GM18861 (cell line): ENCODE results near the gene MAGOH.

ENCODE experiments used
- ATAC-seq: cut with Tn5 transposase; IDR thresholded peaks from one replicate; pipeline ENCODE4 v1.9.1; 2021; ENCODE audit not compliant: unreplicated experiment

The MAGOH gene

GRCh38 chr1:53270873-53271272 is 32.6 kb upstream of the MAGOH start:
- no peak for ATAC-seq

- no peak for ATAC-seq
These were observed 31.8 kb upstream of the MAGOH start for GRCh38 chr1:53270107-53270506.

DNA sequence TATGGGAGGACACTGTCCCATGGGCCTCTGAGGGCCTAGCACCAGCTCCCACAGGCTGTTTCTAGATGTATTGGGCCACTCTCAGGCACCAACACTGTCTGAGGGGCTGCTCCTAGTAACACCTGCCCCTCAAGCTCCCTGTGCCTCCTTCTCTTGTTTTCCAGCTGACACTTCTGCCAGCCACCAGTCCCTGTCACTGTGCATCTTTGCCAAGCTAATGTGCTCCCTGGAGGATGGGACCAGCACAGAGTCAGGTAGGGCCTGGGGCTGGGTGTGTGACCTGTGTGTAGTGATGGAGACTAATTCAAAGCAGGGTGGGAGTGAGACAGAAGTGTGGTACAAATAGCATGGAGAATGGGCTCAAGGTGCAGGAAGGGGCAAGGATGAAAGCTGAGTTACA is 29.4 kb upstream of the MAGOH start:
- ATAC-seq, result no peak

DNA sequence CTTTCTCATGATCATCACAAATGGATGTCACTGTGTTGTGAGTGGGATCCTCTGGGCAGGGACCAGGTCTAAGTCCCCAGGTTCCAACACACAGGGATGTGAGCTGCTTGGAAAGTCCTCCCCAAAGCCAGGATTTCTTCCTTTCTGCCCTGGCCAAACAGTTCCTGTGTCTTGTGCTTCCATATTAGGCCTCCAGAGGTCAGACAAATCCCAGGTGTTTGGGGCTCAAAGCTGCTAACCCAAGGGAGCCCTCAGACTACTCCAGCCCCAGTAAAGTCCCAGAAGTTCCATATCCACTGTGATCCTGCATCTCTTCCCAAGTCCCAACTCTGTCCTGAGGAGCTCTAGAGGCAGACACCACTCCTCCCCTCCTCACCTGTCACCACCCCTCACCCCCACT is 27.7 kb upstream of the MAGOH start:
- no peak for ATAC-seq

- no peak for ATAC-seq
These were observed 27.3 kb upstream of the MAGOH start for GRCh38 chr1:53265581-53265980.

GRCh38 chr1:53264048-53264447 is 25.7 kb upstream of the MAGOH start:
- no peak for ATAC-seq

DNA sequence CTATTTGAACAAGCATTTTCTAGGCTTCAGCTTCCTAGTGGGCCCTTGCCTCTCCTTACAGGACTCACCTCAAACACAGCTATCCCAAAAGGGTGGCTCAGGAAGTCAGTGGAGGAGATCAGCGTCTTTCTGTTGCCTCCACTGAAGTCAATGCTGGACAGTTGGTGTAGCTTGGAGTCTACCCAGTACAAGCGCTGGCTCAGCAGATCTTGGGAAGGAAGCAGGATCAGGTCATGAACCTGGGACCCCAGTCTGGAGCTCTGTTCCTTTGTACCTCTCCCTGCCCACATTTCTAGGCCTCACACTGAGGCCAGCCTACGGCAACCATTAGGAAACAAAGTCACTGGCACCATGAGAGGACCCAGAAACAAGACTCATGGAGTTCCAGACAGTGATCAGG is 23.7 kb upstream of the MAGOH start:
- ATAC-seq, result no peak

- ATAC-seq, result no peak
These were observed 22.4 kb upstream of the MAGOH start for GRCh38 chr1:53260631-53261247.

- ATAC-seq, result no peak
These were observed 21.6 kb upstream of the MAGOH start for GRCh38 chr1:53259932-53260331.

- no peak for ATAC-seq
These were observed 19.9 kb upstream of the MAGOH start for GRCh38 chr1:53258216-53258615.

DNA sequence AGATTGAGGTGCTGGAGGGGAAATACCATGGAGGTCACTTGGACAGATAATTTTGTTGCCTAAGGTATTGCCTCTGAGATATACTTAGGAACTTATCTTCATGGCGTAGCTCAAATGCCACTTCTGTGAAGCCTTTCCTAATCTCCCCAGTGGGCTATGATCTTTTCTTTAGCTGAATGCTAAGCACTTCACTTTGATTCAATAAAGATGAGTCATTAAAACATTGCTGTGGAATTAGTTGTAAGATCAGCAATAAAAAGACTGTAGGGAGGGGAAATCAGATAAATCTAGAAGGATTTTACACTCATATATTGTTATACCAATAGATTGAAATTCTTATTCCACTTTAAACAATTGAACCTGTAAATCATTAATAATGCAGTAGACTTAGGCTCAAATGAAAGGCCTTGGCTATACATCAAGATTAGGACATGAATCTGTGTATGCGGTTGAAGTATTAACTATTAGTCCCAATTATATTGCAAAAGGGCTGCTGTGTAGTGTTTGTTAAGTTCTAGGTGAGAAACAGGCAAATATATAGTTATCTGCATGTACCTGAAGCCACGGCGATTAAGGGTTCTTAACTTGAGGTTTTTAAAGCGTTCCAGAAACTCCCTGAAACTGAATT is 19.2 kb upstream of the MAGOH start:
- no peak for ATAC-seq

GRCh38 chr1:53256511-53257453 is 18.5 kb upstream of the MAGOH start:
- ATAC-seq, result no peak

GRCh38 chr1:53255031-53255430 is 16.7 kb upstream of the MAGOH start:
- ATAC-seq, result no peak

DNA sequence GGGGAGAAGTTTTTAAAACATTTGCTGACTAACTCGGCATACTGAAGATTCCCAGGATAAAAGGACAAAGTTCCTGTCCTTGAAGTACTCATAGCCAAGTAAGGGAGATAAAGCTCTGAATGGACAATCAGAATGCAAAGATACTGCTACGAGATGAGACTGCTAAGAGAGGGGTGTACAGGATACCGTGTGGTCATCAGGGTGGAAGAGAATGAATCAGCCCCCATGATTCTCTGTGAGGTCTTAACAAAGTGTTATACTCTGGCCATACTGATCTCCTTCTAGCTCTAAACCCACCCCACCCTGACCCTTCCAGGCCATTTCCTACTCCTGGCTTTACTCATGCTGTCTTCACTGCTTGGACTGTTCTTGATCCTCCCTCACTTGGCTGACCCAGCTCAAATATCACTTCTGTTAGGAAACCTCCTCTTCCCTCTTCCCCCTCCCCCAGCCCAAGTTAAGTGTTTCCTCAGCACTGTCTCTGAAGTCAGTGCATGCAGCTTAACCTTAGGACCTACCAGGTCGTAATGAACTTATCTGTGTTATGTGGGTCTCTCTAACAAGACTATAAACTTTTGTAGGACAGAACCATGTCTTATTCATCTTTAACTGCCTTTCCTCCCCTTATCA is 15.8 kb upstream of the MAGOH start:
- no peak for ATAC-seq

DNA sequence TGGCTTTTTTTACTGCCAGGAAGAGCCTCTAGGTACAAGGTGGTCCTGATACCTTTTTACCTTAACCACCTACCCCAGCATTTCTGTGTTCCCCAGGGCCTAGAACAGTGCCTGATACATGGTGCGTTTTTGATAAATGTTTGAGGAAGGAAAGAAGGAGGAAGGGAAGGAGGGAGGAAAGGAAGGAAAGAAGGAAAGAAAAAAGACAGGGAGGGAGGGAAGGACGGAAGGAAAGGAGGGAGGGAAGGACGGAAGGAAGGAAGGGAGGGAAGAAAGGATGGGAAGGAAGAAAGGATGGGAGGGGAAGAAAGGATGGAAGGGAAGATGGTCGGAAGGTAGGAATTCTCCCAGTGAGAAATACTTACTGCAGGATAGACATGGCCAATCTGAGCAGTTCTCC is 12.0 kb upstream of the MAGOH start:
- ATAC-seq, result no peak

GRCh38 chr1:53249706-53250105 is 11.4 kb upstream of the MAGOH start:
- no peak for ATAC-seq

DNA sequence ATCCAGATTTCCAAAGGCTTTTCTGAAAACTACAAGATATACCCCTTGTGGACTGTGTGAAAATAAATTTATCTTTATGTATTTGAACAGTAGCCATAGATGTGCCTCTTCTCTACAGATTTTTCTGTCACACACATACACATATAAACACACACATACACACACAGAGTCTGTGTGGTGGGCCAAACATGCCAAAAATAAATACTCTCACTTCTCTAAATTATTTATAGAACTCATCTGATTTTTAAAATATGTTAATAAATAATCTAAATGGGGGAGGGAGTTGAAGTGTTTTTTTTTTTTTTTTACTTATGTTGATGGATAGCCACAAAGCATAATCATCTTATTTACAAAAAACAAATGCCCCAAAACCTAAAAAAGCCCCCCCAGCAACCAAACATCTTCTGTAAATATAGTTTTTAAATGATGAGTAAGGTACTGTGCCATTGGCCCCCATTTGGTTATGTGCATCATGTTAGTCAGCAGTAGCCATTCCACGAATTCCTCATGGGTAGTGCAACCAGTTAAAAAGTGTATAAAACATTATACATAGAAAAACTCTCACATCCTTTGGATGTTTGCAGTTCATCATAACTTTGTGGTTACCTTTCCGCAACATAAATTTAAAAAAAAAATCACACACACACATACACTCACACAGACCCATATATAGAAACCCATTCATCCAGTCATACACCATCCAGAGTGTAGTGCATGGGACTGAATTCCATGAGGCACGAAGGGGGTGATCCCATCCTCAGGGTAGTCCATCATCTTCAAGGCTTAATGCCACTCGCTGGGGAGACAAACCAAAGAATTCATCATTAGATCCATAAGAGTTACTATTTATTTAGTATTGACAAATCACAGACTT is 8.2 kb upstream of the MAGOH start:
- ATAC-seq, result no peak

- no peak for ATAC-seq
These were observed 5.8 kb upstream of the MAGOH start for GRCh38 chr1:53244141-53244540.

DNA sequence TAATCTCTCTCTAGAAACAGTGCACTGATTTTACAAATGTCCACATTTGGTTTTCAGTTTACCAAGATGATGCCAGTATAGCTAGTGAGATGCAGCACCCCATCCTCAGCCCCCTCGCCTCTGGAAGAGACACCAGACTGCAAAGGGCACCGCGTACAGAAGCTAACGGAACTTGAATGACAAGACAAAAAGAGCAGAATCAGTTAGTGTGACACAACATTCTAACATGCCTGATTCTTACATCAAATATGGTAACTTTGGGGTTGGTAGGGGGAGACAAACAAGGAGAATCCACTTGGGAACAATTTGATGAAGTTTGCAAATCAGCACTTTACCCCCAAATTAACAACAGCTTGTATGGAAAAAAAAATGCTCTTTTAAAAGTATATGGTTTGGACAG is 4.1 kb upstream of the MAGOH start:
- no peak for ATAC-seq

- no peak for ATAC-seq
These were observed 3.5 kb upstream of the MAGOH start for GRCh38 chr1:53241828-53242227.

DNA sequence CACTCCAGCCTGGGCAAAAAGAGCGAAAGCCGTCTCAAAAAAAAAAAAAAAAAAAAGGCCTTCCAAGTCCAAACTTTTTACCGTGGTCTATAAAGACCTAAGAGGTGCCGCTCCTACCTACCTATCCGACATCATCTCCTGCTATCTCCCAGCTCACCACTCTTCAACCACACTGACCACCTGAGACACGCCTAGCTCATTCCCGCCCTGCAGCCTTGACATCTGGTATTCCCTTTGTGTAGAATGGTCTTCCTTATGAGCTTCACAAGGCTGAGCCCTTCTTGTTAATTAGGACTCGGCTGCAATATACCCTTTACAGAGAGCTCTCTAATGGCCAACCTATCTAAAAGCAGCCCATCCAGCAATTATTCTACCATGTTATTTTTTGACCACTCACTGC is 680 bp downstream of the MAGOH start:
- ATAC-seq, result no peak
